Psoas muscle (tissue), 8 donors: ENCODE results near the gene ANKRD33. TPM values are rescaled to one million over a fixed set of nuclear protein-coding genes. Genes with fewer than 3 reads are reported as not detected.
A peak's percentile ranks its signal among the peaks of the same experiment; 100 is the strongest.

Experiments
- ATAC-seq, 4 donors: fragments of 200-7000 bp; cut with Tn5 transposase; one replicate each; pipeline ENCODE4 v1.9.1; 2020; ENCODE audit warnings: moderate library complexity in 3 of 4, mild to moderate bottlenecking in 2 of 4
- DNase-seq, 2 donors: peaks; one replicate each; pipeline ENCODE4 v3.0.0-alpha.2; 2020
- H3K27ac ChIP-seq: fragments of 200-600 bp; one replicate; pipeline ENCODE4 v1.8.0; 2022
- H3K27me3 ChIP-seq, 3 donors: fragments of 200-600 bp in 1 of 3; one replicate each; pipeline versions ENCODE4 v1.6.1 to v1.8.0; 2013 to 2022; ENCODE audit warnings: low read length in 2 of 3, mild to moderate bottlenecking in 2 of 3, moderate library complexity in 1 of 3; ENCODE audit not compliant: insufficient read depth in 3 of 3
- H3K36me3 ChIP-seq, 2 donors: fragments of 200-600 bp in 1 of 2; one replicate each; pipeline versions ENCODE4 v1.6.1 to v1.8.0; 2013 to 2022; ENCODE audit warnings: low read depth in 1 of 2, mild to moderate bottlenecking in 1 of 2, moderate library complexity in 1 of 2; ENCODE audit not compliant: insufficient read depth in 1 of 2
- H3K4me1 ChIP-seq: fragments of 200-600 bp; one replicate; pipeline ENCODE4 v1.8.0; 2022
- H3K4me3 ChIP-seq: fragments of 200-600 bp; one replicate; pipeline ENCODE4 v1.8.0; 2022; ENCODE audit warnings: mild to moderate bottlenecking
- H3K9me3 ChIP-seq: fragments of 200-600 bp; one replicate; pipeline ENCODE4 v1.8.0; 2022
- WGBS, 3 donors: extraction: QIAGEN DNeasy Blood & Tissue Kit; methylation state at CpG; one replicate each; pipeline versions ENCODE4 v1.1.6 to v1.1.7; 2013; 5-methylcytosine and 5-hydroxymethylcytosine counted together
- intact Hi-C, 2 donors: fragments of 100-400 bp; cut with DNase I; formaldehyde crosslinking; loops; one replicate each; pipeline versions ENCODE4 v1.11.0 to v1.14.2; 2022
- polyA plus RNA-seq, 3 donors: library from polyadenylated mRNA; stranded (reverse); fragments of 200-250 nt; gene quantifications; one replicate each; pipeline ENCODE4 v1.2.3, GENCODE V29; 2013
- total RNA-seq, 4 donors: library from RNA; stranded (reverse); fragmentation: NEBNext Ultra II Directional in 2 of 4; extraction: Animal tissue kit (Norgen Biotek cat#: 25700) in 2 of 4; gene quantifications; one replicate each; pipeline versions ENCODE4 v1.2.1 to v1.2.4, GENCODE V29; 2021 to 2023
- TF ChIP-seq, protein P1 (sequence below): fragments of 200-600 bp; IDR thresholded peaks from one replicate; pipeline ENCODE4 v1.8.0; 2022; ENCODE audit warnings: antibody characterized with exemption
- donor health status: healthy with polysubstance abuse.
- donor health status: DM: no; HTN: no; CAD: no; lungs with moderate emphysema.
- donor health status: Bipolar disorder and iron deficiency.
- donor health status: healthy.
- donor health status: DM: yes; HTN: yes; CAD: no.
- donor health status: DM: no; HTN: no; CAD: no.
- donor health status: DM: no; HTN: no; CAD: no.
- donor health status: DM: yes; HTN: yes; CAD: no.

The ANKRD33 gene
- total and polyA plus RNA-seq, 7 donors = 0.16 TPM; not detected in 6

DNA sequence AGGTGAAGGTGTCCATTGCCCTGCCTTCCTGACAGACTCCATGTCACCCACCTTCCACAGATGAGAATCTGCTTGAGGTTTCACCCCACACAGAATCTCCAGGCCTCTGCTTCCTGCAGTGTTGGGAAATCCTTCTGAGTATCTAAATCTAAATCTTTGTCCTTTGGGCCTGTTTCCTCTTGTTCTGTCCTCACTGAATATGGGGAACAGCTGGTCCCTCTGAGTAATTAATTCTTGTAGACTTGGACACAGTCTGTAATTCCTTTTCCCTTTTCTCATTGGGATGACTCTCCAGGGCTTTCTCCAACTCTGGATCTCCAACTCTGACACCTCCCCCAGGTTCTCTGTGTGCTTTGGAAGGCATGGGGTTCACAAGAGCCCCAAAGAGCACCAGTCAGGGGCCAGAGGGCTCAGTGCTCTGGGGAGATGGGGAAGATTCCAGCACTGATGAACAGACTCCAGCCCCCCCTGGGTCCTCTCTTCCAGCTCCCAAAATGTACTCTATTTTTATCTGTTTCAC lies 17.1 kb downstream of the ANKRD33 start:
- no peaks in the 10 kb centered on the region for H3K4me1 ChIP-seq
- no peaks in the 10 kb centered on the region for H3K36me3 ChIP-seq
- H3K27me3 ChIP-seq = peaks cover 0 to 24% (median 9%) of the 10 kb centered on the region in 3 donors
- DNase-seq = peak; percentile 36 to 70
- no peaks in the 10 kb centered on the region for H3K9me3 ChIP-seq
- ATAC-seq = peak; percentile 36 to 68 (median 63)
- H3K4me3 ChIP-seq = peak overlapping the region; percentile 29
- TF ChIP-seq, protein P1, sequence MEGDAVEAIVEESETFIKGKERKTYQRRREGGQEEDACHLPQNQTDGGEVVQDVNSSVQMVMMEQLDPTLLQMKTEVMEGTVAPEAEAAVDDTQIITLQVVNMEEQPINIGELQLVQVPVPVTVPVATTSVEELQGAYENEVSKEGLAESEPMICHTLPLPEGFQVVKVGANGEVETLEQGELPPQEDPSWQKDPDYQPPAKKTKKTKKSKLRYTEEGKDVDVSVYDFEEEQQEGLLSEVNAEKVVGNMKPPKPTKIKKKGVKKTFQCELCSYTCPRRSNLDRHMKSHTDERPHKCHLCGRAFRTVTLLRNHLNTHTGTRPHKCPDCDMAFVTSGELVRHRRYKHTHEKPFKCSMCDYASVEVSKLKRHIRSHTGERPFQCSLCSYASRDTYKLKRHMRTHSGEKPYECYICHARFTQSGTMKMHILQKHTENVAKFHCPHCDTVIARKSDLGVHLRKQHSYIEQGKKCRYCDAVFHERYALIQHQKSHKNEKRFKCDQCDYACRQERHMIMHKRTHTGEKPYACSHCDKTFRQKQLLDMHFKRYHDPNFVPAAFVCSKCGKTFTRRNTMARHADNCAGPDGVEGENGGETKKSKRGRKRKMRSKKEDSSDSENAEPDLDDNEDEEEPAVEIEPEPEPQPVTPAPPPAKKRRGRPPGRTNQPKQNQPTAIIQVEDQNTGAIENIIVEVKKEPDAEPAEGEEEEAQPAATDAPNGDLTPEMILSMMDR = no peak
- intact Hi-C loops = no loop called here
- peak overlapping the region; percentile 73 for H3K27ac ChIP-seq

DNA sequence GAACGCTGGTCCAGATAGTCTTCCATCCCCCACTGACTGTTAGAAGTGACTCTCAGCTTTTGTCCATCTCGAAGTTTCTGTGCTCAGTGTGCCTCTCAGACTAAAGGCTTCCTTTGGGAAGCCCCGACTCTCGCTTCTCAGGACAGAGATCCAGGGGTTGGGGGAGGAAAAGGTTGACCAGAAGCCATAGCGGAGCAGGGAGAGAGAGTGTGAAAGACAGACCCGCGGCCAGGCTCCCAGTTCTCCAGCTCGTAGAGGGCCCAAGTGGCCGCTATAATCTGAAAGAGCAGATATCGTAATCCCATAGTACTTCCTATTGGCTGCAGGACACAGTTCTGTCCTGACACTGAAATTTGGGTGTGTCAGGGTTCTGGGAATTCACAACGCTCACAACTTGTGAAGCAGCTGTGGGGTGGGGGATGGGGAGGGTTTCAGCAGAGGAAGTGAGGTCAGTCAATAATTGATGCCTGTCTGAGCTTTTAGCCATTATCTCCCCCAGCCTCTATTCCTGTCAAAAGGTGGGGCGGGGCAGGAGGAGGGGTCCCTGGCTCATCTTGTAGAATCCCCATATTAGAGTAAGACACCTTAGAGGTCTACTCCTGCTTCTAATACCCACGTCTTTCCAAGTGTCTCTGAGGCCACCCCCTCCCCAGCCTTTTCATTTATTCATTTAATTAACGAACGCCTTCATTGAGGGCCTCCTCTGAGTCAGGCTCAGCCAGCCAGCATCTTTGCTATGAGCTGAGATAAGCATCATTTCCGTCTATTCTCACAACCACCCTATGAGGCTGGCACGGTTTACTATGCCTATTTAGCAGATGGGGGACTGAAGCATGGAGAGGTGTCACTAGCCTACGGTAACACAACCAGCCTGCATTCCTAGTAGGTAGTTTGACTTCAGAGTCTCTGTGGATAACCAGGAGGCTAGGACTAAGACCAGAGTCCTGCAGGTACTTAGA lies 17.8 kb downstream of the ANKRD33 start:
- ATAC-seq (peak; percentile 58 to 80 (median 66)), DNase-seq (peak; percentile 84 to 88)
- Histone ChIP-seq H3K4me1 (no peaks in the 10 kb centered on the region), H3K27ac (peak overlapping the region; percentile 73), H3K36me3 (no peaks in the 10 kb centered on the region), H3K27me3 (peaks cover 0 to 24% (median 9%) of the 10 kb centered on the region in 3 donors), H3K4me3 (peak overlapping the region; percentile 70), H3K9me3 (no peaks in the 10 kb centered on the region)
- intact Hi-C loops = no loop called here
- 34 to 37% (median 35%) methylated on average over 18 of the region's 18 CpGs for WGBS, 3 donors
- TF ChIP-seq, protein P1 = no peak

DNA sequence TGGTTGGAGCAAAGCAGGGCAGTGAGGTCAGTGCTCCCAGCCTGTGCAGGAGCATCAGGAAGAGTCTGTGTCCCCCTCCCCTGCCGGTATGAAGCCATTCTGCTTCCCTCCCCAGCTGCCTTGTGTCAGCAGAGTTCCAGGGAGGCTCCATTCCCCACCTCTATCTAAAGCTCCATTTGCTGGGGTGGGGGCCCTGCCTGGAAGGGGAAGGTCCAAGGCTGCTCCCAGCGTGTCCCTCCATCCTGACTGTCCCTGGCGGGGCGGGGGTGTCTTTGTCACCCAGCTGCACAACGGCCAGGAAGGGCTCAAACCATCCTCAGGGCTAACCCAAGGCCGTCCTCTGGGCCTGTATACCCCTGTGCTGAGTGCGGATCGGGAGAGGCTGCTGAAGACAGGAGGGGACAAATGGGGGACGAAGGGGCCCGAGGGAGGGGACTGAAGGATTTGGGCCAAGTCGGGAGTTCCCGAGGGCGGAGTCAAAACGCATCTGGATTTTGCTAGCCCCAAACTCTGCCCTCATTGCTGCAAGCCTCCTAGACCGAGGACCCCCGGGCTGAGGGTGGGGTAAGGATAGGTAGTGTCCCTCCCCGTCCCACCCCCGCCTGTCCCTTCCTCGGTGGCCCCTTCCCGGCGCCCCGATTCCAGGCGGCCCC lies 18.7 kb downstream of the ANKRD33 start:
- Histone ChIP-seq H3K4me3 (peak overlapping the region; percentile 70), H3K36me3 (no peaks in the 10 kb centered on the region), H3K4me1 (no peaks in the 10 kb centered on the region), H3K27me3 (peaks cover 0 to 24% (median 9%) of the 10 kb centered on the region in 3 donors), H3K9me3 (no peaks in the 10 kb centered on the region), H3K27ac (peak overlapping the region; percentile 73)
- peak in 1 of 2 donors; percentile 69 for DNase-seq
- WGBS, 3 donors = 16 to 31% (median 17%) methylated on average over 16 to 23 of the region's 23 CpGs
- intact Hi-C loops = no loop called here
- TF ChIP-seq, protein P1 = no peak
- ATAC-seq = peak in 2 of 4 donors; percentile 27 to 33

DNA sequence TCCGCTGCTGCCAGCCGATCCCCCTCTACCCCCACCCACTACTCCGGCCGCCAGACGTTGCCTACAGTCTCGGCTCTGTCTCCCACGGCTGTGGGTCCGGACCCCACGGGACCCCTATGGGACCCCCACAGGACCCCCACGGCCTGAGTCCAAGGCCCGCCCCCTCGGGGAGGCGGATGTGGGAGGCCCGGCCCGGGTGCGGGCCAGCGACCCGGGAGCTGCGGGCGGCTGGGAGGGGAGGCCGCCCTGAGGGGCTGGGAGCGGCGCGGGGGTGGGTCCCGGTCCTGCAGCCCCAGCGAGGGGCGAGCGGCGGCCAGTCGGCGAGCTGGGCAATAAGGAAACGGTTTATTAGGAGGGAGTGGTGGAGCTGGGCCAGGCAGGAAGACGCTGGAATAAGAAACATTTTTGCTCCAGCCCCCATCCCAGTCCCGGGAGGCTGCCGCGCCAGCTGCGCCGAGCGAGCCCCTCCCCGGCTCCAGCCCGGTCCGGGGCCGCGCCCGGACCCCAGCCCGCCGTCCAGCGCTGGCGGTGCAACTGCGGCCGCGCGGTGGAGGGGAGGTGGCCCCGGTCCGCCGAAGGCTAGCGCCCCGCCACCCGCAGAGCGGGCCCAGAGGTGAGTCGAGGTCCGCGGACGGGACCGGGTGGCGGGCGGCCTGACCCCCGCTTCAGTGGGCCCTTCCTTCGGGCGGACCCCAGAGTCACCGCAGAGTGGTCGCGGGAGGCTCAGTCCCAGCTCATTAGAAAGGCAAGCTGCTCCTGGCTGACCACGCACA lies 19.4 kb downstream of the ANKRD33 start, which contains the start of gene ACVRL1:
Gene ACVRL1 (plus strand): TSS at position 422 of the 773 bp plus-strand sequence. CDS start 4,971 bp downstream, outside the sequence.
- no peaks in the 10 kb centered on the region for H3K4me1 ChIP-seq
- DNase-seq (peak; percentile 57 to 76), ATAC-seq (peak in 3 of 4 donors; percentile 2 to 15 (median 6))
- H3K27ac ChIP-seq = peak within 1 kb of the TSS; percentile 73
- H3K9me3 ChIP-seq = no peaks in the 10 kb centered on the region
- no peaks in the 10 kb centered on the region for H3K36me3 ChIP-seq
- intact Hi-C loops = no loop called here
- TF ChIP-seq, protein P1 = no peak
- WGBS, 3 donors = 3 to 5% (median 5%) methylated on average over 57 to 74 of the region's 74 CpGs
- peak within 1 kb of the TSS; percentile 70 for H3K4me3 ChIP-seq
- peaks cover 0 to 24% (median 9%) of the 10 kb centered on the region in 3 donors for H3K27me3 ChIP-seq
